Naive B cell (primary cell): ENCODE data around the gene SRRM5. TPM values are rescaled to one million over a fixed set of nuclear protein-coding genes. Genes with fewer than 3 reads are reported as not detected.

Experiments
- ATAC-seq, 2 donors: fragments of 150-1000 bp; cut with Tn5 transposase; 2 replicates each; pipeline ENCODE4 v1.10.0; 2021; ENCODE audit warnings: low read depth in 2 of 2, mild to moderate bottlenecking in 2 of 2, moderate library complexity in 2 of 2
- DNase-seq: peaks from one replicate; pipeline ENCODE4 v3.0.0; 2022
- H3K27ac Mint-ChIP-seq, 6 donors: one replicate each; pipeline ENCODE4 v1.8.0; 2020 to 2022; ENCODE audit warnings: mild to moderate bottlenecking in 6 of 6, mixed read lengths in 6 of 6, moderate library complexity in 5 of 6, inconsistent platforms in 2 of 6
- H3K27me3 Mint-ChIP-seq, 3 donors: one replicate each; pipeline ENCODE4 v1.8.0; 2021 to 2022; ENCODE audit warnings: mixed read lengths in 3 of 3, mild to moderate bottlenecking in 1 of 3
- H3K36me3 Mint-ChIP-seq, 2 donors: one replicate each; pipeline ENCODE4 v1.8.0; 2020 to 2022; ENCODE audit warnings: mixed read lengths in 2 of 2, inconsistent platforms in 1 of 2, mild to moderate bottlenecking in 1 of 2
- H3K4me1 Mint-ChIP-seq, 3 donors: one replicate each; pipeline ENCODE4 v1.8.0; 2020 to 2022; ENCODE audit warnings: mixed read lengths in 3 of 3, inconsistent platforms in 1 of 3, mild to moderate bottlenecking in 1 of 3, moderate library complexity in 1 of 3
- H3K4me3 Mint-ChIP-seq, 8 donors: one replicate each; pipeline ENCODE4 v1.8.0; 2020 to 2022; ENCODE audit warnings: mild to moderate bottlenecking in 8 of 8, mixed read lengths in 8 of 8, moderate library complexity in 8 of 8, inconsistent platforms in 2 of 8
- H3K9me3 Mint-ChIP-seq, 7 donors: one replicate each; pipeline ENCODE4 v1.8.0; 2020 to 2022; ENCODE audit warnings: mixed read lengths in 7 of 7, mild to moderate bottlenecking in 5 of 7, inconsistent platforms in 2 of 7, moderate library complexity in 1 of 7
- polyA plus RNA-seq, 6 donors: library from polyadenylated mRNA; unstranded; fragments of 300-500 nt; fragmentation: Illumina TruSeq; gene quantifications; one replicate each; pipeline ENCODE4 v1.2.3, GENCODE V29; 2021; ENCODE audit warnings: low read depth in 6 of 6

Gene SRRM5
- polyA plus RNA-seq, result under 1 TPM in 3 of 6 donors, not detected in 3; 0.24 to 0.73 (median 0.25) TPM

- Mint-ChIP-seq H3K27me3 (no peaks in the 10 kb centered on the region), H3K36me3 (peaks cover 12 to 15% of the 10 kb centered on the region in 2 donors), H3K4me3 (peak within 1 kb of the TSS in 1 of 8 donors; percentile 53), H3K4me1 (peaks cover 22 to 39% (median 31%) of the 10 kb centered on the region in 3 donors), H3K27ac (peak within 1 kb of the TSS in 4 of 6 donors; percentile 61 to 78 (median 64)), H3K9me3 (no peaks in the 10 kb centered on the region)
- ATAC-seq (no peak), DNase-seq (no peak)
Observed at GRCh38 chr19:43611788-43612187, at the start of gene SRRM5. Gene SRRM5, plus strand, starts transcription at chr19:43612088. Its CDS starts 34 bp downstream, at chr19:43612122.

- peak overlapping the region; percentile 93 to 99 (median 96) for H3K27ac Mint-ChIP-seq
- DNase-seq (no peak), ATAC-seq (peak in 1 of 2 donors; percentile 4)
- H3K4me3 Mint-ChIP-seq, result peak overlapping the region; percentile 53 to 89 (median 79)
- peaks cover 0 to 4% (median 0%) of the 10 kb centered on the region in 7 donors for H3K9me3 Mint-ChIP-seq
- peaks cover 49 to 73% (median 56%) of the 10 kb centered on the region in 3 donors for H3K4me1 Mint-ChIP-seq
- no peaks in the 10 kb centered on the region for H3K27me3 Mint-ChIP-seq
- peaks cover 0 to 3% of the 10 kb centered on the region in 2 donors for H3K36me3 Mint-ChIP-seq
Observed at GRCh38 chr19:43562226-43562697, 49.6 kb upstream of the SRRM5 start.

- peak; percentile 89 to 90 for ATAC-seq
- peak; percentile 89 for DNase-seq
- Mint-ChIP-seq H3K9me3 (peaks cover 0 to 4% (median 0%) of the 10 kb centered on the region in 7 donors), H3K36me3 (peaks cover 0 to 3% of the 10 kb centered on the region in 2 donors), H3K27ac (peak overlapping the region; percentile 93 to 99 (median 96)), H3K4me3 (peak overlapping the region; percentile 53 to 89 (median 79)), H3K27me3 (no peaks in the 10 kb centered on the region), H3K4me1 (peaks cover 49 to 75% (median 56%) of the 10 kb centered on the region in 3 donors)
Observed at GRCh38 chr19:43562698-43563241, 49.1 kb upstream of the SRRM5 start.

GRCh38 chr19:43563816-43564457 is 48.0 kb upstream of the SRRM5 start:
- H3K4me3 Mint-ChIP-seq, result peak overlapping the region in 4 of 8 donors; percentile 35 to 75 (median 44)
- ATAC-seq, result no peak
- peaks cover 0 to 3% of the 10 kb centered on the region in 2 donors for H3K36me3 Mint-ChIP-seq
- H3K27ac Mint-ChIP-seq, result peak overlapping the region; percentile 93 to 99 (median 96)
- no peaks in the 10 kb centered on the region for H3K27me3 Mint-ChIP-seq
- peaks cover 0 to 4% (median 0%) of the 10 kb centered on the region in 7 donors for H3K9me3 Mint-ChIP-seq
- no peak for DNase-seq
- peaks cover 49 to 75% (median 61%) of the 10 kb centered on the region in 3 donors for H3K4me1 Mint-ChIP-seq

GRCh38 chr19:43564800-43565199 is 47.1 kb upstream of the SRRM5 start:
- no peaks in the 10 kb centered on the region for H3K27me3 Mint-ChIP-seq
- H3K9me3 Mint-ChIP-seq, result peaks cover 0 to 4% (median 0%) of the 10 kb centered on the region in 7 donors
- DNase-seq (no peak), ATAC-seq (no peak)
- peak overlapping the region; percentile 93 to 99 (median 96) for H3K27ac Mint-ChIP-seq
- H3K36me3 Mint-ChIP-seq, result peaks cover 0 to 3% of the 10 kb centered on the region in 2 donors
- peak overlapping the region in 6 of 8 donors; percentile 30 to 71 (median 52) for H3K4me3 Mint-ChIP-seq
- peaks cover 48 to 78% (median 69%) of the 10 kb centered on the region in 3 donors for H3K4me1 Mint-ChIP-seq

GRCh38 chr19:43569657-43570056 is 42.2 kb upstream of the SRRM5 start:
- Mint-ChIP-seq H3K4me3 (peak overlapping the region in 2 of 8 donors; percentile 11 to 77), H3K4me1 (peaks cover 30 to 68% (median 47%) of the 10 kb centered on the region in 3 donors), H3K9me3 (no peaks in the 10 kb centered on the region), H3K36me3 (peaks cover 3 to 8% of the 10 kb centered on the region in 2 donors), H3K27ac (peak overlapping the region in 3 of 6 donors; percentile 35 to 66 (median 63)), H3K27me3 (no peaks in the 10 kb centered on the region)
- ATAC-seq (no peak), DNase-seq (no peak)

GRCh38 chr19:43570174-43570791 is 41.6 kb upstream of the SRRM5 start:
- Mint-ChIP-seq H3K36me3 (peaks cover 3 to 8% of the 10 kb centered on the region in 2 donors), H3K4me1 (peaks cover 29 to 68% (median 47%) of the 10 kb centered on the region in 3 donors), H3K9me3 (no peaks in the 10 kb centered on the region), H3K27me3 (no peaks in the 10 kb centered on the region), H3K27ac (peak overlapping the region in 4 of 6 donors; percentile 11 to 88 (median 53)), H3K4me3 (peak overlapping the region in 1 of 8 donors; percentile 77)
- DNase-seq (no peak), ATAC-seq (peak in 1 of 2 donors; percentile 43)

GRCh38 chr19:43572171-43572588 is 39.7 kb upstream of the SRRM5 start:
- H3K27ac Mint-ChIP-seq, result peak overlapping the region in 5 of 6 donors; percentile 39 to 83 (median 80)
- no peaks in the 10 kb centered on the region for H3K9me3 Mint-ChIP-seq
- ATAC-seq (no peak), DNase-seq (no peak)
- peak overlapping the region in 2 of 8 donors; percentile 6 to 55 for H3K4me3 Mint-ChIP-seq
- no peaks in the 10 kb centered on the region for H3K27me3 Mint-ChIP-seq
- H3K36me3 Mint-ChIP-seq, result peaks cover 0 to 8% of the 10 kb centered on the region in 2 donors
- H3K4me1 Mint-ChIP-seq, result peaks cover 38 to 64% (median 53%) of the 10 kb centered on the region in 3 donors

- Mint-ChIP-seq H3K9me3 (no peaks in the 10 kb centered on the region), H3K4me1 (peaks cover 49 to 65% (median 55%) of the 10 kb centered on the region in 3 donors), H3K27me3 (no peaks in the 10 kb centered on the region), H3K4me3 (peak overlapping the region; percentile 97 to 99 (median 98)), H3K36me3 (peaks cover 0 to 8% of the 10 kb centered on the region in 2 donors), H3K27ac (peak overlapping the region; percentile 97 to 99 (median 98))
- DNase-seq (no peak), ATAC-seq (no peak)
Observed at GRCh38 chr19:43574424-43575155, 37.3 kb upstream of the SRRM5 start.

GRCh38 chr19:43575156-43575950 is 36.5 kb upstream of the SRRM5 start, which contains the start of the genes PINLYP and XRCC1:
Gene PINLYP, plus strand, starts transcription at chr19:43575801. Its CDS starts 1,391 bp downstream, at chr19:43577192.
Gene XRCC1, minus strand, starts transcription at chr19:43575527. Its CDS starts 69 bp downstream, at chr19:43575458.
- ATAC-seq, result peak; percentile 98 to 99
- Mint-ChIP-seq H3K9me3 (no peaks in the 10 kb centered on the region), H3K36me3 (peaks cover 0 to 8% of the 10 kb centered on the region in 2 donors), H3K4me1 (peaks cover 49 to 65% (median 55%) of the 10 kb centered on the region in 3 donors), H3K27me3 (no peaks in the 10 kb centered on the region), H3K4me3 (peak within 1 kb of the TSS; percentile 97 to 99 (median 98)), H3K27ac (peak within 1 kb of the TSS; percentile 97 to 99 (median 98))
- peak; percentile 94 for DNase-seq

GRCh38 chr19:43575955-43576878 is 35.7 kb upstream of the SRRM5 start:
- no peaks in the 10 kb centered on the region for H3K9me3 Mint-ChIP-seq
- DNase-seq, result no peak
- H3K27me3 Mint-ChIP-seq, result no peaks in the 10 kb centered on the region
- peak overlapping the region; percentile 65 to 99 (median 98) for H3K27ac Mint-ChIP-seq
- H3K36me3 Mint-ChIP-seq, result peaks cover 0 to 8% of the 10 kb centered on the region in 2 donors
- peak in 1 of 2 donors; percentile 1 for ATAC-seq
- peak overlapping the region; percentile 61 to 99 (median 82) for H3K4me3 Mint-ChIP-seq
- H3K4me1 Mint-ChIP-seq, result peaks cover 46 to 58% (median 47%) of the 10 kb centered on the region in 3 donors
